ENCODE measurements around the gene TRDMT1. TPM values are rescaled to one million over a fixed set of nuclear protein-coding genes. Genes with fewer than 3 reads are reported as not detected.

Gene TRDMT1
- total and polyA plus RNA-seq, 8 donors: 1.4 to 3.9 (median 2.9) TPM

GRCh38 chr10:17155826-17156225 lies 45.6 kb downstream of the TRDMT1 start:
- H3K4me1 ChIP-seq: no peaks in the 10 kb centered on the region
- FAIRE-seq: no peak
- no peaks in the 10 kb centered on the region for H3K36me3 ChIP-seq
- intact Hi-C loops (cut with DNase I): no loop called here
- H3K27me3 ChIP-seq: no peaks in the 10 kb centered on the region
- H3K9me3 ChIP-seq: no peaks in the 10 kb centered on the region
- no peak for TF ChIP-seq CTCF (IDR thresholded peaks at IDR 0.05)
- no peak for DNase-seq
- no peak for ATAC-seq
- H3K27ac ChIP-seq: no peak overlapping the region
- no peak overlapping the region for H3K4me3 ChIP-seq

GRCh38 chr10:17154116-17154515 lies 47.4 kb downstream of the TRDMT1 start:
- intact Hi-C loops (cut with DNase I): no loop called here
- Histone ChIP-seq H3K36me3 (no peaks in the 10 kb centered on the region), H3K27me3 (no peaks in the 10 kb centered on the region), H3K4me1 (no peaks in the 10 kb centered on the region), H3K27ac (no peak overlapping the region), H3K9me3 (no peaks in the 10 kb centered on the region), H3K4me3 (no peak overlapping the region)
- FAIRE-seq (peak; percentile 53), ATAC-seq (no peak), DNase-seq (no peak)
- TF ChIP-seq CTCF (IDR thresholded peaks at IDR 0.05): no peak

- 89 to 90% methylated on average over 5 of the region's 5 CpGs for WGBS, 2 donors
- Histone ChIP-seq H3K27me3 (no peaks in the 10 kb centered on the region), H3K36me3 (no peaks in the 10 kb centered on the region), H3K27ac (no peak overlapping the region), H3K4me1 (no peaks in the 10 kb centered on the region), H3K4me3 (no peak overlapping the region), H3K9me3 (no peaks in the 10 kb centered on the region)
- DNase-seq (no peak), ATAC-seq (no peak), FAIRE-seq (no peak)
- intact Hi-C loops (cut with DNase I): no loop called here
- TF ChIP-seq CTCF (IDR thresholded peaks at IDR 0.05): no peak
Observed at GRCh38 chr10:17153321-17153720, 48.2 kb downstream of the TRDMT1 start.

- WGBS, 2 donors: 76 to 81% methylated on average over 1 of the region's 1 CpG
- Histone ChIP-seq H3K9me3 (no peaks in the 10 kb centered on the region), H3K27ac (no peak overlapping the region), H3K27me3 (no peaks in the 10 kb centered on the region), H3K36me3 (no peaks in the 10 kb centered on the region), H3K4me1 (no peaks in the 10 kb centered on the region), H3K4me3 (no peak overlapping the region)
- intact Hi-C loops (cut with DNase I): no loop called here
- ATAC-seq (no peak), FAIRE-seq (peak; percentile 78), DNase-seq (no peak)
- no peak for TF ChIP-seq CTCF (IDR thresholded peaks at IDR 0.05)
Observed at GRCh38 chr10:17151716-17152115, 49.8 kb downstream of the TRDMT1 start.

- no peak for FAIRE-seq
- H3K4me1 ChIP-seq: no peaks in the 10 kb centered on the region
- no peaks in the 10 kb centered on the region for H3K9me3 ChIP-seq
- no peak overlapping the region for H3K4me3 ChIP-seq
- no peak for ATAC-seq
- intact Hi-C loops (cut with DNase I): no loop called here
- DNase-seq: no peak
- no peak overlapping the region for H3K27ac ChIP-seq
- H3K27me3 ChIP-seq: no peaks in the 10 kb centered on the region
- WGBS, 2 donors: 92 to 96% methylated on average over 5 of the region's 5 CpGs
- TF ChIP-seq CTCF (IDR thresholded peaks at IDR 0.05): no peak
- H3K36me3 ChIP-seq: no peaks in the 10 kb centered on the region
Observed at GRCh38 chr10:17147884-17148489, 53.5 kb downstream of the TRDMT1 start.

Measured in pancreas (tissue), 10 donors.